HG03103 (cell line): ENCODE results near the gene RPL35A.

Experiments
- ATAC-seq: cut with Tn5 transposase; IDR thresholded peaks from one replicate; pipeline ENCODE4 v1.9.1; 2021; ENCODE audit warnings: low read depth; ENCODE audit not compliant: unreplicated experiment

The RPL35A gene

GRCh38 chr3:197994736-197995135, 44.7 kb downstream of the RPL35A start:
- ATAC-seq = no peak

DNA sequence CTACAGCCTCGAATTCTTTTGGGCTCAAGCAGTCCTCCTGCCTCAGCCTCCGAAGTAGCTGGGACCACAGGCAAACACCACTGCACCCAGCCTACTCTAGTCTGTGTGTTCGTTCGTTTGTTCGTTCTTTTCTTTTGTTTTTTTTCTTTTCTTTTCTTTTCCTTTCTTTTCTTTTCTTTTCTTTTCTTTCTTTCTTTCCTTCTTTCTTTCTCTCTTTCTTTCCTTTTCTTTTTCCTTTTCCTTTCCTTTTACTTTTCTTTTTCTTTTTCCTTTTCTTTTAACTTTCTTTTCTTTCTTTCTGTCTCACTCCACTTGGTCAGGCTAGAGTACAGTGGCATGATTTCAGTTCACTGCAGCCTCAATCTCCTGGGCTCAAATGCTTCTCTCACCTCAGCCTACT, 46.9 kb downstream of the RPL35A start:
- no peak for ATAC-seq

- no peak for ATAC-seq
These were observed 47.9 kb downstream of the RPL35A start for GRCh38 chr3:197997936-197998335.
